HepG2 (cell line): ENCODE data around the gene CCNYL1. TPM values are rescaled to one million over a fixed set of nuclear protein-coding genes. Genes with fewer than 3 reads are reported as not detected.
A peak's percentile ranks its signal among the peaks of the same experiment; 100 is the strongest.

Experiments used
- ATF2 ChIP-seq: sonication (generic); formaldehyde crosslinking; IDR thresholded peaks from 2 replicates; pipeline ENCODE4 v1.4.0; 2020; ENCODE audit warnings: missing genetic modification reagents
- GFI1 ChIP-seq: sonication (generic); formaldehyde crosslinking; IDR thresholded peaks from 2 replicates; pipeline ENCODE4 v1.5.0; 2020; ENCODE audit warnings: missing genetic modification reagents, mild to moderate bottlenecking, borderline replicate concordance
- HNF4G ChIP-seq, 2 experiments: sonication (generic) in 1 of 2; formaldehyde crosslinking in 1 of 2; IDR thresholded peaks; 2 replicates each; pipeline versions ENCODE4 v1.4.0 to v1.6.1; 2011 to 2020; ENCODE audit warnings: borderline replicate concordance in 2 of 2, low read depth in 2 of 2, mild to moderate bottlenecking in 2 of 2, low read length in 1 of 2, missing genetic modification reagents in 1 of 2, moderate library complexity in 1 of 2
- MBD4 ChIP-seq: IDR thresholded peaks from 2 replicates; pipeline ENCODE4 v1.6.1; 2012; ENCODE audit warnings: low read length, inconsistent platforms, borderline replicate concordance
- PAF1 ChIP-seq: IDR thresholded peaks from 2 replicates; pipeline ENCODE4 v1.6.1; 2016; ENCODE audit warnings: missing genetic modification reagents, missing compliant biosample characterization
- PPARG ChIP-seq: conservative IDR thresholded peaks from 2 replicates; pipeline ENCODE4 v1.6.1; 2016; ENCODE audit warnings: missing biosample characterization, missing genetic modification reagents
- TSC22D2 ChIP-seq: sonication (generic); formaldehyde crosslinking; IDR thresholded peaks from 2 replicates; pipeline ENCODE4 v1.5.1; 2020; ENCODE audit warnings: missing genetic modification reagents, mild to moderate bottlenecking, borderline replicate concordance
- ZBTB39 ChIP-seq: sonication (generic); formaldehyde crosslinking; IDR thresholded peaks from 2 replicates; pipeline ENCODE4 v1.5.0; 2020; ENCODE audit warnings: missing genetic modification reagents
- ZEB1 ChIP-seq: IDR thresholded peaks from 2 replicates; pipeline ENCODE4 v1.6.1; 2012; ENCODE audit warnings: mild to moderate bottlenecking, low read depth, inconsistent platforms; ENCODE audit not compliant: insufficient replicate concordance
- ZFP82 ChIP-seq: sonication (generic); formaldehyde crosslinking; IDR thresholded peaks from 2 replicates; pipeline ENCODE4 v1.5.1; 2020; ENCODE audit warnings: mild to moderate bottlenecking, missing genetic modification reagents, borderline replicate concordance
- ZFX ChIP-seq: sonication (generic); formaldehyde crosslinking; IDR thresholded peaks from 2 replicates; pipeline ENCODE4 v1.4.0; 2020; ENCODE audit warnings: mild to moderate bottlenecking, low read depth, missing genetic modification reagents, moderate library complexity
- ZNF414 ChIP-seq: sonication (generic); formaldehyde crosslinking; IDR thresholded peaks from 2 replicates; pipeline ENCODE4 v1.5.0; 2020; ENCODE audit warnings: missing genetic modification reagents
- ZNF644 ChIP-seq: IDR thresholded peaks from 2 replicates; pipeline ENCODE4 v1.6.1; 2016; ENCODE audit warnings: low read depth
- ZNF790 ChIP-seq: sonication (generic); formaldehyde crosslinking; IDR thresholded peaks from 2 replicates; pipeline ENCODE4 v1.8.0; 2022; ENCODE audit warnings: missing genetic modification reagents, mild to moderate bottlenecking, borderline replicate concordance
- ZSCAN9 ChIP-seq: IDR thresholded peaks from 2 replicates; pipeline ENCODE4 v1.6.1; 2016; ENCODE audit warnings: borderline replicate concordance
- polyA plus RNA-seq, 8 experiments: library from polyadenylated mRNA; depleted of rRNA in 3 of 8; stranded (reverse) in 7 of 8; unstranded in 1 of 8; fragments of >200 nt; fragmentation: Illumina TruSeq in 4 of 8; extraction: Trizol in 4 of 8; gene quantifications; 2 replicates each; pipeline versions ENCODE4 v1.2.1 to v1.2.3, GENCODE V29; 2011 to 2016; ENCODE audit warnings: low read depth in 4 of 8, missing spikeins in 1 of 8, mixed read lengths in 1 of 8; ENCODE audit not compliant: insufficient read depth in 1 of 8
- total RNA-seq, 5 experiments: library from RNA; depleted of rRNA; stranded (reverse); fragments of >200 nt; fragmentation: Illumina TruSeq; extraction: Trizol; gene quantifications; 2 replicates each; pipeline ENCODE4 v1.2.3, GENCODE V29; 2016; ENCODE audit warnings: low read depth in 1 of 5
- TF ChIP-seq, protein P1 (sequence below): sonication (generic); formaldehyde crosslinking; IDR thresholded peaks from 2 replicates; pipeline ENCODE4 v1.5.0; 2020; ENCODE audit warnings: mild to moderate bottlenecking, missing genetic modification reagents, borderline replicate concordance
- TF ChIP-seq, protein P2 (sequence below): sonication (generic); formaldehyde crosslinking; IDR thresholded peaks from 2 replicates; pipeline ENCODE4 v1.4.0; 2020; ENCODE audit warnings: mild to moderate bottlenecking, missing genetic modification reagents

Gene CCNYL1
- total and polyA plus RNA-seq, 2 of the 13 experiments (the other 11 are each of a cell fraction or from before 2014, with no cell fraction given): 12.5 to 16.2 TPM

DNA sequence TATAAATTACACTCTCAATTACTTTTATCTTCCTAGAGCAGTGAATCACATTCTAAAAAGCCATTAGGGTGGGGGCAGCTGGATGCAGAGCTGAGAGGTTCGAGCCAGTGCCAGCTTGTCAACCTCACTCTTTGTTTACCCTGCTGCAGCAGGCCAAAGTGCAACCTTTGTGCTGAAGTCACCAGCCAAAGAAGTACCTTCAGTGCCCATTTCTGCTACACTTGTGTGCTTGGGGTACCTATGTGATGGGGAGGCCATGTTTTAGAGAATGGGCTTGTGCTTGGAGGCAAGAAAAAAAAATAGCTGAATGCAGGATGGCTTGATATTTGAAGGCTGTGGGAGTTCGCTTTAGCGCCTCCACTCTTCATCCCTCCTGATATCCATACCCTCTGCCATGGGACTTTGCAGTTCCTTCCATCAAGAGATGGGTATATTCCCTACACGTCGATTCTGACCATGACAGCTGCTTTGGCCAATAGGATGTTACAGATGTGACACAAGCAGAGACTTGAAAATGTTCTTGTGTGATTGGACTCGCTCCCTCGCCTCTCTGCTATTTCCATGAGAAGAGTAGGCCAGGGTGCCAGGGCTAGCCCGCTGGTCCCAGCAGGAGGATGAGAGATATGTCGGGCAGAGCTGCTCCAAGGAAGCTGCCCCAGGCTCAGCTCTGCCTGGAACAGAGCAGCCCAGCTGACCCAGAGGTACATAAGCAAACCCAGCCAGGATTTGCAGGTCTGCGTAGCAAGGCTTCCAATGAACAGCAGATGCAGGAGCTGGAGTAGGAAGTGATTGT, 71.0 kb downstream of the CCNYL1 start (continued):
- TF ChIP-seq ZBTB39 (CRISPR knock-in tag) (0 out of 2 replicates have a peak, but pooled peaks have one; percentile 41), PAF1 (CRISPR knock-in tag) (no peak), ZEB1 (peak; percentile 39), MBD4 (no peak), HNF4G (IDR thresholded peaks at IDR 0.05; ENCODE audit: borderline replicate concordance, low read depth, low read length) (peak; percentile 85), HNF4G (CRISPR knock-in tag; IDR thresholded peaks at IDR 0.05; ENCODE audit: borderline replicate concordance, low read depth) (peak; percentile 61; the same call in 1 of the 2 replicates), ZFX (CRISPR knock-in tag) (peak; percentile 68; the same call in 1 of the 2 replicates), PPARG (peak; percentile 88), ZNF644 (peak; percentile 94), ATF2 (peak; percentile 87), ZNF414 (CRISPR knock-in tag) (0 out of 2 replicates have a peak, but pooled peaks have one; percentile 42), TSC22D2 (CRISPR knock-in tag) (no peak), GFI1 (peak; percentile 45; the same call in 1 of the 2 replicates), ZFP82 (CRISPR knock-in tag) (no peak), ZNF790 (CRISPR knock-in tag) (no peak), ZSCAN9 (CRISPR knock-in tag) (no peak; the same call in 1 of the 2 replicates)
- TF ChIP-seq, protein P1, sequence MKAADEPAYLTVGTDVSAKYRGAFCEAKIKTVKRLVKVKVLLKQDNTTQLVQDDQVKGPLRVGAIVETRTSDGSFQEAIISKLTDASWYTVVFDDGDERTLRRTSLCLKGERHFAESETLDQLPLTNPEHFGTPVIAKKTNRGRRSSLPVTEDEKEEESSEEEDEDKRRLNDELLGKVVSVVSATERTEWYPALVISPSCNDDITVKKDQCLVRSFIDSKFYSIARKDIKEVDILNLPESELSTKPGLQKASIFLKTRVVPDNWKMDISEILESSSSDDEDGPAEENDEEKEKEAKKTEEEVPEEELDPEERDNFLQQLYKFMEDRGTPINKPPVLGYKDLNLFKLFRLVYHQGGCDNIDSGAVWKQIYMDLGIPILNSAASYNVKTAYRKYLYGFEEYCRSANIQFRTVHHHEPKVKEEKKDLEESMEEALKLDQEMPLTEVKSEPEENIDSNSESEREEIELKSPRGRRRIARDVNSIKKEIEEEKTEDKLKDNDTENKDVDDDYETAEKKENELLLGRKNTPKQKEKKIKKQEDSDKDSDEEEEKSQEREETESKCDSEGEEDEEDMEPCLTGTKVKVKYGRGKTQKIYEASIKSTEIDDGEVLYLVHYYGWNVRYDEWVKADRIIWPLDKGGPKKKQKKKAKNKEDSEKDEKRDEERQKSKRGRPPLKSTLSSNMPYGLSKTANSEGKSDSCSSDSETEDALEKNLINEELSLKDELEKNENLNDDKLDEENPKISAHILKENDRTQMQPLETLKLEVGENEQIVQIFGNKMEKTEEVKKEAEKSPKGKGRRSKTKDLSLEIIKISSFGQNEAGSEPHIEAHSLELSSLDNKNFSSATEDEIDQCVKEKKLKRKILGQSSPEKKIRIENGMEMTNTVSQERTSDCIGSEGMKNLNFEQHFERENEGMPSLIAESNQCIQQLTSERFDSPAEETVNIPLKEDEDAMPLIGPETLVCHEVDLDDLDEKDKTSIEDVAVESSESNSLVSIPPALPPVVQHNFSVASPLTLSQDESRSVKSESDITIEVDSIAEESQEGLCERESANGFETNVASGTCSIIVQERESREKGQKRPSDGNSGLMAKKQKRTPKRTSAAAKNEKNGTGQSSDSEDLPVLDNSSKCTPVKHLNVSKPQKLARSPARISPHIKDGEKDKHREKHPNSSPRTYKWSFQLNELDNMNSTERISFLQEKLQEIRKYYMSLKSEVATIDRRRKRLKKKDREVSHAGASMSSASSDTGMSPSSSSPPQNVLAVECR: peak; percentile 40; the same call in 1 of the 2 replicates
- TF ChIP-seq, protein P2, sequence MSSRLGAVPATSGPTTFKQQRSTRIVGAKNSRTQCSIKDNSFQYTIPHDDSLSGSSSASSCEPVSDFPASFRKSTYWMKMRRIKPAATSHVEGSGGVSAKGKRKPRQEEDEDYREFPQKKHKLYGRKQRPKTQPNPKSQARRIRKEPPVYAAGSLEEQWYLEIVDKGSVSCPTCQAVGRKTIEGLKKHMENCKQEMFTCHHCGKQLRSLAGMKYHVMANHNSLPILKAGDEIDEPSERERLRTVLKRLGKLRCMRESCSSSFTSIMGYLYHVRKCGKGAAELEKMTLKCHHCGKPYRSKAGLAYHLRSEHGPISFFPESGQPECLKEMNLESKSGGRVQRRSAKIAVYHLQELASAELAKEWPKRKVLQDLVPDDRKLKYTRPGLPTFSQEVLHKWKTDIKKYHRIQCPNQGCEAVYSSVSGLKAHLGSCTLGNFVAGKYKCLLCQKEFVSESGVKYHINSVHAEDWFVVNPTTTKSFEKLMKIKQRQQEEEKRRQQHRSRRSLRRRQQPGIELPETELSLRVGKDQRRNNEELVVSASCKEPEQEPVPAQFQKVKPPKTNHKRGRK (CRISPR knock-in tag): no peak
